ENCODE data around the gene PYROXD2.

Gene PYROXD2

GRCh38 chr10:98431016-98431415, 16.0 kb upstream of the PYROXD2 start:
- 0 out of 2 replicates have a peak, but pooled peaks cover 5% of the 10 kb centered on the region for H3K4me1 ChIP-seq (ENCODE audit: low read length)
- no peak overlapping the region for H3K27ac ChIP-seq (ENCODE audit: low read length)
- H3K79me2 ChIP-seq (ENCODE audit: low read length) = no peaks in the 10 kb centered on the region
- no peaks in the 10 kb centered on the region for H3F3A ChIP-seq (ENCODE audit: insufficient read depth, low read length)
- no peaks in the 10 kb centered on the region for H4K20me1 ChIP-seq (ENCODE audit: insufficient read depth, low read length)
- H3K27me3 ChIP-seq (replicated peaks; ENCODE audit: insufficient read depth, low read length) = no peaks in the 10 kb centered on the region
- H2AFZ ChIP-seq (ENCODE audit: low read length) = no peak overlapping the region
- no peak for DNase-seq
- H3K4me3 ChIP-seq (ENCODE audit: low read length) = no peak overlapping the region
- 0 out of 2 replicates have a peak, but pooled peaks cover 7% of the 10 kb centered on the region for H3K36me3 ChIP-seq (replicated peaks; ENCODE audit: insufficient read depth, low read length)
- TF ChIP-seq EZH2 (optimal IDR thresholded peaks at IDR 0.05; ENCODE audit: low read depth, low read length) (no peak), CTCF (IDR thresholded peaks at IDR 0.05; ENCODE audit: low read length) (no peak), EZH2phosphoT487 (IDR thresholded peaks at IDR 0.05; ENCODE audit: low read length) (no peak)
- no peak overlapping the region for H3K4me2 ChIP-seq (ENCODE audit: low read depth, low read length)
- no peaks in the 10 kb centered on the region for H3K9me3 ChIP-seq (replicated peaks; ENCODE audit: insufficient read depth, low read length)
- no peaks in the 10 kb centered on the region for H3K9me2 ChIP-seq (replicated peaks; ENCODE audit: insufficient read depth, low read length)
- H3K9ac ChIP-seq (ENCODE audit: low read length) = no peak overlapping the region

- Histone ChIP-seq H3F3A (ENCODE audit: insufficient read depth, low read length) (no peaks in the 10 kb centered on the region), H3K36me3 (replicated peaks; ENCODE audit: insufficient read depth, low read length) (0 out of 2 replicates have a peak, but pooled peaks cover 7% of the 10 kb centered on the region), H4K20me1 (ENCODE audit: insufficient read depth, low read length) (no peaks in the 10 kb centered on the region), H3K9me3 (replicated peaks; ENCODE audit: insufficient read depth, low read length) (no peaks in the 10 kb centered on the region), H2AFZ (ENCODE audit: low read length) (no peak overlapping the region), H3K4me3 (ENCODE audit: low read length) (no peak overlapping the region), H3K9ac (ENCODE audit: low read length) (no peak overlapping the region), H3K27ac (ENCODE audit: low read length) (no peak overlapping the region), H3K79me2 (ENCODE audit: low read length) (no peaks in the 10 kb centered on the region), H3K27me3 (replicated peaks; ENCODE audit: insufficient read depth, low read length) (no peaks in the 10 kb centered on the region), H3K4me2 (ENCODE audit: low read depth, low read length) (no peak overlapping the region), H3K4me1 (ENCODE audit: low read length) (0 out of 2 replicates have a peak, but pooled peaks cover 5% of the 10 kb centered on the region), H3K9me2 (replicated peaks; ENCODE audit: insufficient read depth, low read length) (no peaks in the 10 kb centered on the region)
- no peak for DNase-seq
- TF ChIP-seq EZH2phosphoT487 (IDR thresholded peaks at IDR 0.05; ENCODE audit: low read length) = no peak
- TF ChIP-seq CTCF (IDR thresholded peaks at IDR 0.05; ENCODE audit: low read length) = no peak
- no peak for TF ChIP-seq EZH2 (optimal IDR thresholded peaks at IDR 0.05; ENCODE audit: low read depth, low read length)
These were observed 15.4 kb upstream of the PYROXD2 start for GRCh38 chr10:98430427-98430826.

GRCh38 chr10:98429320-98430072, 14.5 kb upstream of the PYROXD2 start:
- DNase-seq = no peak
- H3K36me3 ChIP-seq (replicated peaks; ENCODE audit: insufficient read depth, low read length) = 0 out of 2 replicates have a peak, but pooled peaks cover 3% of the 10 kb centered on the region
- TF ChIP-seq CTCF (IDR thresholded peaks at IDR 0.05; ENCODE audit: low read length) (no peak), EZH2 (optimal IDR thresholded peaks at IDR 0.05; ENCODE audit: low read depth, low read length) (no peak), EZH2phosphoT487 (IDR thresholded peaks at IDR 0.05; ENCODE audit: low read length) (no peak)
- H3K4me1 ChIP-seq (ENCODE audit: low read length) = 0 out of 2 replicates have a peak, but pooled peaks cover 5% of the 10 kb centered on the region
- H4K20me1 ChIP-seq (ENCODE audit: insufficient read depth, low read length) = no peaks in the 10 kb centered on the region
- H3K9me3 ChIP-seq (replicated peaks; ENCODE audit: insufficient read depth, low read length) = no peaks in the 10 kb centered on the region
- no peak overlapping the region for H3K27ac ChIP-seq (ENCODE audit: low read length)
- no peak overlapping the region for H3K4me3 ChIP-seq (ENCODE audit: low read length)
- no peak overlapping the region for H3K9ac ChIP-seq (ENCODE audit: low read length)
- no peaks in the 10 kb centered on the region for H3K27me3 ChIP-seq (replicated peaks; ENCODE audit: insufficient read depth, low read length)
- H2AFZ ChIP-seq (ENCODE audit: low read length) = no peak overlapping the region
- H3K79me2 ChIP-seq (ENCODE audit: low read length) = no peaks in the 10 kb centered on the region
- no peaks in the 10 kb centered on the region for H3F3A ChIP-seq (ENCODE audit: insufficient read depth, low read length)
- H3K9me2 ChIP-seq (replicated peaks; ENCODE audit: insufficient read depth, low read length) = no peaks in the 10 kb centered on the region
- no peak overlapping the region for H3K4me2 ChIP-seq (ENCODE audit: low read depth, low read length)

All from MM.1S (cell line).